H1 (cell line): ENCODE data around the gene APLP2. TPM values are rescaled to one million over a fixed set of nuclear protein-coding genes. Genes with fewer than 3 reads are reported as not detected.
A peak's percentile ranks its signal among the peaks of the same experiment; 100 is the strongest.

Source experiments
- CTCF ChIA-PET: fragments of 300-600 bp; sonication (Branson Sonifier 250); formaldehyde crosslinking; loops from one replicate; lab custom pipeline; 2021; ENCODE audit not compliant: partially characterized antibody; lab: Charles Lee
- POLR2A ChIA-PET: fragments of 300-600 bp; sonication (Branson Sonifier 250); formaldehyde crosslinking; loops from one replicate; lab custom pipeline; 2021; ENCODE audit warnings: inconsistent platforms; ENCODE audit not compliant: partially characterized antibody; lab: Charles Lee
- DNase-seq, 2 experiments: peaks; one replicate each; pipeline versions ENCODE4 v3.0.0 to v3.0.0-alpha.2; 2010 to 2022; ENCODE audit warnings: low spot score in 2 of 2, low read depth in 1 of 2, mixed read lengths in 1 of 2
- FAIRE-seq: peaks from 2 replicates; lab custom pipeline; 2011; peaks lifted over from hg19 to GRCh38; lab: Jason Lieb, UNC
- H2AFZ ChIP-seq: 2 replicates; pipeline ENCODE4 v1.8.1; 2012; ENCODE audit warnings: low read length, inconsistent platforms
- H2AK5ac ChIP-seq: 2 replicates; pipeline ENCODE4 v1.6.1; 2013; ENCODE audit warnings: low read depth, low read length
- H2BK120ac ChIP-seq: replicated peaks from 2 replicates; pipeline ENCODE3; 2013; ENCODE audit warnings: low read depth, low read length, inconsistent platforms
- H2BK12ac ChIP-seq: 2 replicates; pipeline ENCODE4 v1.6.1; 2013; ENCODE audit warnings: low read depth, low read length
- H2BK15ac ChIP-seq: 2 replicates; pipeline ENCODE4 v1.6.1; 2013; ENCODE audit warnings: low read length
- H2BK20ac ChIP-seq: 2 replicates; pipeline ENCODE4 v1.6.1; 2013; ENCODE audit warnings: low read length
- H2BK5ac ChIP-seq: 2 replicates; pipeline ENCODE4 v1.6.1; 2013; ENCODE audit warnings: low read depth, low read length
- H3K14ac ChIP-seq: 2 replicates; pipeline ENCODE4 v1.6.1; 2013; ENCODE audit warnings: inconsistent platforms; ENCODE audit not compliant: insufficient read length
- H3K18ac ChIP-seq: 2 replicates; pipeline ENCODE4 v1.6.1; 2013; ENCODE audit warnings: low read length; ENCODE audit errors: extremely low read depth
- H3K23ac ChIP-seq: 2 replicates; pipeline ENCODE4 v1.6.1; 2013; ENCODE audit warnings: inconsistent platforms; ENCODE audit not compliant: insufficient read length
- H3K23me2 ChIP-seq: 2 replicates; pipeline ENCODE4 v1.6.1; 2013; ENCODE audit warnings: low read depth, low read length
- H3K27ac ChIP-seq: 2 replicates; pipeline ENCODE4 v1.6.1; 2011; ENCODE audit warnings: low read depth, low read length, inconsistent platforms
- H3K27me3 ChIP-seq, 4 experiments: replicated peaks in 1 of 4; 1 replicate in 1 of 4; 2 replicates in 3 of 4; pipeline versions ENCODE4 v1.6.1 to v1.8.1; 2011 to 2013; ENCODE audit warnings: low read length in 3 of 4, mild to moderate bottlenecking in 3 of 4, inconsistent platforms in 2 of 4, mixed read lengths in 2 of 4, moderate library complexity in 1 of 4; ENCODE audit not compliant: control insufficient read depth in 3 of 4, insufficient read depth in 3 of 4; ENCODE audit errors: extremely low read depth in 1 of 4
- H3K36me3 ChIP-seq, 4 experiments: 2 replicates each; pipeline versions ENCODE4 v1.6.1 to v1.8.1; 2011 to 2013; ENCODE audit warnings: mild to moderate bottlenecking in 4 of 4, low read length in 3 of 4, moderate library complexity in 2 of 4, control low read depth in 1 of 4, inconsistent platforms in 1 of 4; ENCODE audit not compliant: insufficient read depth in 4 of 4, control insufficient read depth in 2 of 4
- H3K4ac ChIP-seq: replicated peaks from 2 replicates; pipeline ENCODE3; 2013; ENCODE audit warnings: low read length, low read depth, mixed read lengths, inconsistent platforms; ENCODE audit not compliant: insufficient read length
- H3K4me1 ChIP-seq, 4 experiments: replicated peaks in 1 of 4; 1 replicate in 1 of 4; 2 replicates in 3 of 4; pipeline versions ENCODE4 v1.6.1 to v1.8.1; 2011 to 2013; ENCODE audit warnings: low read length in 3 of 4, inconsistent platforms in 2 of 4, mixed read lengths in 1 of 4; ENCODE audit not compliant: insufficient read depth in 4 of 4, control insufficient read depth in 3 of 4
- H3K4me2 ChIP-seq, 2 experiments: 2 replicates each; pipeline versions ENCODE4 v1.6.1 to v1.8.1; 2011 to 2013; ENCODE audit warnings: low read depth in 2 of 2, low read length in 2 of 2, control low read depth in 1 of 2, inconsistent platforms in 1 of 2, mild to moderate bottlenecking in 1 of 2; ENCODE audit not compliant: insufficient read depth in 1 of 2
- H3K4me3 ChIP-seq, 4 experiments: fragments of 200-600, 300-600 bp in 1 of 4; sonication (generic), shearing (Covaris generic), sonication (Bioruptor Twin) in 1 of 4; 2 replicates each; pipeline versions ENCODE4 v1.5.1 to v1.8.1; 2011 to 2016; ENCODE audit warnings: low read length in 4 of 4, low read depth in 3 of 4, control low read depth in 2 of 4, inconsistent platforms in 2 of 4, mild to moderate bottlenecking in 2 of 4, mixed read lengths in 1 of 4, moderate library complexity in 1 of 4; ENCODE audit not compliant: insufficient read depth in 2 of 4; ENCODE audit errors: extremely low read depth in 1 of 4
- H3K56ac ChIP-seq: replicated peaks from 2 replicates; pipeline ENCODE3; 2013; ENCODE audit warnings: low read depth, mild to moderate bottlenecking, mixed read lengths, low read length, inconsistent platforms; ENCODE audit not compliant: insufficient read length
- H3K79me1 ChIP-seq: 2 replicates; pipeline ENCODE4 v1.6.1; 2013; ENCODE audit warnings: low read depth, low read length, control low read depth
- H3K79me2 ChIP-seq, 2 experiments: 2 replicates each; pipeline versions ENCODE4 v1.6.1 to v1.8.1; 2012 to 2013; ENCODE audit warnings: low read length in 2 of 2, mild to moderate bottlenecking in 2 of 2, inconsistent platforms in 1 of 2; ENCODE audit not compliant: insufficient read depth in 2 of 2, control insufficient read depth in 1 of 2
- H3K9ac ChIP-seq, 4 experiments: replicated peaks in 1 of 4; 1 replicate in 1 of 4; 2 replicates in 3 of 4; pipeline versions ENCODE4 v1.6.1 to v1.8.1; 2011 to 2013; ENCODE audit warnings: low read depth in 3 of 4, low read length in 3 of 4, control low read depth in 2 of 4, mild to moderate bottlenecking in 2 of 4, moderate library complexity in 2 of 4, inconsistent platforms in 1 of 4; ENCODE audit errors: extremely low read depth in 1 of 4
- H3K9me3 ChIP-seq, 2 experiments: 2 replicates each; pipeline versions ENCODE4 v1.6.1 to v1.8.1; 2012 to 2013; ENCODE audit warnings: mild to moderate bottlenecking in 2 of 2, moderate library complexity in 2 of 2, control low read depth in 1 of 2, inconsistent platforms in 1 of 2, low read depth in 1 of 2, low read length in 1 of 2, mixed read lengths in 1 of 2; ENCODE audit not compliant: insufficient read depth in 2 of 2
- H4K20me1 ChIP-seq, 2 experiments: replicated peaks in 1 of 2; 2 replicates each; pipeline versions ENCODE3 to v1.8.1; 2011 to 2013; ENCODE audit warnings: inconsistent platforms in 2 of 2, low read length in 2 of 2, mild to moderate bottlenecking in 1 of 2; ENCODE audit not compliant: insufficient read depth in 2 of 2, control insufficient read depth in 1 of 2
- H4K5ac ChIP-seq: 2 replicates; pipeline ENCODE4 v1.6.1; 2013; ENCODE audit warnings: low read length, low read depth, mixed read lengths, inconsistent platforms; ENCODE audit not compliant: insufficient read length
- H4K8ac ChIP-seq: 2 replicates; pipeline ENCODE4 v1.8.0; 2013; ENCODE audit warnings: mild to moderate bottlenecking, moderate library complexity, low read length, inconsistent platforms; ENCODE audit not compliant: insufficient read depth; ENCODE audit errors: extremely low read depth
- H4K91ac ChIP-seq: replicated peaks from 2 replicates; pipeline ENCODE3; 2013; ENCODE audit warnings: low read length, mixed read lengths, inconsistent platforms; ENCODE audit not compliant: insufficient read length
- BCL11A ChIP-seq, 2 experiments: IDR thresholded peaks; one replicate each; pipeline ENCODE4 v1.6.1; 2011; ENCODE audit warnings: low read depth in 2 of 2, low read length in 2 of 2, mild to moderate bottlenecking in 2 of 2
- CHD1 ChIP-seq: IDR thresholded peaks from 2 replicates; pipeline ENCODE4 v1.6.1; 2012; ENCODE audit warnings: low read depth, low read length, improper control_type of control experiment
- FOSL1 ChIP-seq: IDR thresholded peaks from 2 replicates; pipeline ENCODE4 v1.6.1; 2011; ENCODE audit warnings: mild to moderate bottlenecking, low read depth, low read length, moderate library complexity; ENCODE audit not compliant: insufficient read depth
- HDAC6 ChIP-seq: IDR thresholded peaks from one replicate; pipeline ENCODE4 v1.7.1; 2012; ENCODE audit warnings: low read depth, mild to moderate bottlenecking, inconsistent platforms, low read length, moderate library complexity
- JUN ChIP-seq: IDR thresholded peaks from 2 replicates; pipeline ENCODE4 v1.6.1; 2011; ENCODE audit warnings: low read depth, mild to moderate bottlenecking, improper control_type of control experiment, low read length
- MAFK ChIP-seq: IDR thresholded peaks from 2 replicates; pipeline ENCODE4 v1.6.1; 2012; ENCODE audit warnings: low read depth, mild to moderate bottlenecking, improper control_type of control experiment, low read length
- POLR2A ChIP-seq, 2 experiments: IDR thresholded peaks; 1 replicate in 1 of 2; 2 replicates in 1 of 2; pipeline ENCODE4 v1.6.1; 2011; ENCODE audit warnings: low read depth in 2 of 2, low read length in 2 of 2, mild to moderate bottlenecking in 2 of 2; ENCODE audit errors: control extremely low read depth in 1 of 2
- SIX5 ChIP-seq: IDR thresholded peaks from 2 replicates; pipeline ENCODE4 v1.6.1; 2011; ENCODE audit warnings: mild to moderate bottlenecking, low read depth, low read length
- SRF ChIP-seq: IDR thresholded peaks from 2 replicates; pipeline ENCODE4 v1.6.1; 2011; ENCODE audit warnings: mild to moderate bottlenecking, low read depth, low read length, moderate library complexity
- TAF1 ChIP-seq: IDR thresholded peaks from 2 replicates; pipeline ENCODE4 v1.6.1; 2011; ENCODE audit warnings: mild to moderate bottlenecking, low read depth, low read length
- TCF12 ChIP-seq: IDR thresholded peaks from 2 replicates; pipeline ENCODE4 v1.6.1; 2011; ENCODE audit warnings: low read depth, mild to moderate bottlenecking, low read length
- TEAD4 ChIP-seq: IDR thresholded peaks from 2 replicates; pipeline ENCODE4 v1.6.1; 2012; ENCODE audit warnings: low read depth, low read length, inconsistent platforms, mixed read lengths
- USF2 ChIP-seq: IDR thresholded peaks from 2 replicates; pipeline ENCODE4 v1.6.1; 2011; ENCODE audit warnings: low read length, improper control_type of control experiment
- WGBS, 2 experiments: shearing (Covaris generic) in 1 of 2; methylation state at CpG; one replicate each; pipeline versions ENCODE4 v1.1.6 to v1.1.7; 2013 to 2015; ENCODE audit warnings: low lambda C conversion rate in 2 of 2, mixed read lengths in 2 of 2, inconsistent platforms in 1 of 2, low coverage in 1 of 2, missing lambda C conversion rate in 1 of 2; ENCODE audit not compliant: insufficient replicate concordance in 2 of 2, insufficient coverage in 1 of 2, insufficient read length in 1 of 2; ENCODE audit errors: extremely low coverage in 1 of 2, missing lambda C conversion rate in 1 of 2; 5-methylcytosine and 5-hydroxymethylcytosine counted together
- polyA plus RNA-seq, 7 experiments: library from polyadenylated mRNA; depleted of rRNA in 3 of 7; stranded (reverse) in 5 of 7; unstranded in 2 of 7; fragments of >200 nt in 5 of 7; fragments of 200-250 nt in 2 of 7; gene quantifications; 1 replicate in 5 of 7; 2 replicates in 1 of 7; 4 replicates in 1 of 7; pipeline versions ENCODE4 v1.2.1 to v1.2.3, GENCODE V29; 2011 to 2013; ENCODE audit warnings: missing spikeins in 2 of 7, mixed read lengths in 2 of 7
- total RNA-seq: library from RNA; stranded (reverse); fragmentation: NEBNext Ultra II Directional; extraction: Animal tissue kit (Norgen Biotek cat#: 25700); gene quantifications from 2 replicates; pipeline ENCODE4 v1.2.1, GENCODE V29; 2021

The APLP2 gene
- total and polyA plus RNA-seq, 2 of the 8 experiments (the other 6 are each of a cell fraction or from before 2014, with no cell fraction given): 222 to 315 TPM

- Histone ChIP-seq H2AK5ac (peak overlapping the region; percentile 45; the same call in 1 of the 2 replicates), H4K8ac (no peak overlapping the region), H3K9ac (no peak overlapping the region), H2BK12ac (no peak overlapping the region), H3K4me3 (no peak overlapping the region), H3K23me2 (peaks cover 4% of the 10 kb centered on the region; the same call in 1 of the 2 replicates), H3K4ac (no peak overlapping the region), H3K23ac (no peak overlapping the region), H4K91ac (no peak overlapping the region), H2BK120ac (no peak overlapping the region), H2BK15ac (no peak overlapping the region), H4K5ac (no peak overlapping the region), H3K79me1 (no peaks in the 10 kb centered on the region; the same call in none of the 2 replicates), H2AFZ (no peak overlapping the region), H3K36me3 (no peaks in the 10 kb centered on the region), H3K18ac (no peak overlapping the region), H3K4me1 (peaks cover 0 to 25% (median 11%) of the 10 kb centered on the region in 4 experiments; a peak in 6 of 7 replicates), H3K14ac (no peak overlapping the region), H4K20me1 (peaks cover 0 to 2% of the 10 kb centered on the region in 2 experiments), H3K27me3 (peaks cover 4 to 55% (median 43%) of the 10 kb centered on the region in 4 experiments), H2BK5ac (no peak overlapping the region), H3K4me2 (peak overlapping the region; percentile 84 to 86; a peak in 2 of 4 replicates), H2BK20ac (no peak overlapping the region), H3K9me3 (no peaks in the 10 kb centered on the region), H3K79me2 (no peaks in the 10 kb centered on the region), H3K27ac (no peak overlapping the region), H3K56ac (no peak overlapping the region)
- POLR2A ChIA-PET: interaction anchor here (1.9 to 3.0 kb wide), 2 partner anchors 15 to 85 kb away, joined by 5 to 17 read pairs; no protein-coding TSS in a partner anchor
- 84% methylated on average over 11 of the region's 11 CpGs; no CpG with 5 or more reads in 1 of the 2 experiments for WGBS, 2 experiments
- DNase-seq (no peak), FAIRE-seq (no peak)
- CTCF ChIA-PET: interaction anchor here (1.0 to 1.6 kb wide), 2 partner anchors 22 to 31 kb away, joined by 3 read pairs; no protein-coding TSS in a partner anchor
- no peak for TF ChIP-seq SIX5
- no peak for TF ChIP-seq JUN
- no peak for TF ChIP-seq TAF1
- no peak for TF ChIP-seq BCL11A (IDR thresholded peaks at IDR 0.05; ENCODE audit: low read depth in 2 of 2, low read length in 2 of 2)
- no peak for TF ChIP-seq SRF
- TF ChIP-seq CHD1: no peak
- no peak for TF ChIP-seq USF2
- TF ChIP-seq TCF12: no peak
- TF ChIP-seq TEAD4: no peak
- TF ChIP-seq MAFK: no peak
- TF ChIP-seq HDAC6: no peak
- TF ChIP-seq FOSL1: no peak
- TF ChIP-seq POLR2A (IDR thresholded peaks at IDR 0.05; ENCODE audit: control extremely low read depth in 1 of 2, low read depth in 2 of 2, low read length in 2 of 2): no peak
Observed at GRCh38 chr11:130161441-130162145, 91.9 kb downstream of the APLP2 start.
